D721Med (cell line): Measurements from ENCODE around the gene HDAC8.

Source experiments
- DNase-seq: peaks from one replicate; pipeline ENCODE4 v3.0.0; 2011; ENCODE audit warnings: low spot score; ENCODE audit not compliant: insufficient read length
- FAIRE-seq: peaks from 2 replicates; lab custom pipeline; 2011; peaks lifted over from hg19 to GRCh38; lab: Jason Lieb, UNC
- CTCF ChIP-seq: IDR thresholded peaks from 2 replicates; pipeline ENCODE4 v1.5.1; 2012; ENCODE audit warnings: mild to moderate bottlenecking, control low read depth; ENCODE audit not compliant: insufficient read depth; ENCODE audit errors: missing control alignments

HDAC8 gene

DNA sequence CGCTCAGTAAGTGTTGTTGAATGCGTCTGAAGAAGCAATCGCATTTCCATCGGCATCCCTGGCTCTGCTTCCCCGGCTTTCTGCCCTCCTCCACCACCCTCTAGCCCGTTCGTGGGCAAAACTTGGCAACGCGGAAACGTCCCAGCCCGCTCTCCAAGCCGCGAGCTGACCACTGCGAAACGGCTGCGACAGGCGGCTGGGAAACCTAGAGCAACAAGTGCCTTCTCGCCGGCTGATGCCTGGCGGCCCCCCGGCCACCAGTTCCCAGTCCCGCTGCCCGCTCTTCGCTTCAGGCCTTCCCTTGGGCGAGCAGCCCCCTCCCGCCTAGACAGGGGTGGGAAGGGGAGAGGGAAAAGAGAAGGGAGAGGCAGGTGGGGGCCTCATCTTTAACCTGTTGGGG lies 267.8 kb downstream of the HDAC8 start:
- DNase-seq (no peak), FAIRE-seq (no peak)
- TF ChIP-seq CTCF = no peak

DNA sequence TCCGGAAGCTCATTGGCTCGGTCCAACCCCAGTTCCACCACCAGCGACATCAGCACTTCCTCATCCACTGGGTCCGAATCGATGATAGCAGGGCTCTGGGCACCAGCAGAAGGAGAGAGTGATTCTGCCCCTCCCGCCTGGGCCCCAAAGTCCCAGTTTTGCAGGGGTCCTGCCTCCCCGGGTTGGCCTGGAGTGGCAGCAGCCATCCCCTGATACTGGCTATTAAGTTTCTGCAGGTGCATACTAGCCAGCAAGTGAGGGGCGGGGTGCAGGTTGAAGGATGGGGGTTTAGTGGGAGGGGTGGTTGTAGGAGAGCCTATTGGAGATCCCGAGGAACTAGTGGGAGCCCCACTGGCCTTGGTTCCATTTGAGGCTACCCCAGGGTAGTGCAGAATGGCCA lies 270.9 kb downstream of the HDAC8 start:
- FAIRE-seq = no peak

GRCh38 chrX:72299891-72300630 lies 272.6 kb downstream of the HDAC8 start:
- no peak for FAIRE-seq
- TF ChIP-seq CTCF = no peak
- no peak for DNase-seq

More for the DNA sequence above, 270.9 kb downstream of the HDAC8 start:
- TF ChIP-seq CTCF = no peak
- no peak for DNase-seq

DNA sequence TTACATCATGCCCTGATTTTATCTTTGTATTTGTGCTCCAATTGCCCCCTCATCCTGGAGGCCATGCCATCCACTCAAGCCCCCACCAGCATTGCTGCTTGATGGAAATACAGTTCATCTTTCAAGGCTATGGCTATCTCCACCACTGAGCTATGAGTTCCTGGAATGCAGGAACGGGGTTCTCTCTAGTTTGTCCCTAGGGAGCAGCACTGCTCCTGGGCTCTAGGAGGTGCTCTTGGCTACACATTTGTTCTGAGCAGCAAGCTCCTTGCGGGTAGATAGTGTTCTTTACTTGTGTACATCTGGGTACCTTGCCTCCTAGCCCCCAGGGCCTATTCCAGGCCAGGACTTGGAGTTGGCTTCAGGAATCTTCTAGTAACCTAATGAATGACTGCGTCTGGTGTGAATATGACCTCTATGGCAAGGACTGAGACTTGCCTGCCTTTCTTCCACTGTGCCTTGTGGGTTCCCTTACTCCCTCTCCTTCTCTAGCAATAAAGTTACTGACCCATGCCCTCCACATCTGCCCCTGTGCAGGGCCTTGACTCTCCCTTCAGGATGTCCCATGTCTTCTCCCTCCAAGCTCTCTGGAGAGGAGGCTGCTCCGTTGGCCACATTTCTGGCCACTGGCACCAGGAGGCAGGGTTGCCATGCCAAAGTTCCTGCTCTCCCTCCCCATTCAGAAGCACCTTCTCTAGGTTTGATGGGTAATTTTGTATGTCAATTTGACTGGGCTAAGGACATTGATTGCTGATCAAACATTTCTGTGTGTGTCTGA lies 274.5 kb downstream of the HDAC8 start:
- peak; percentile 19 for TF ChIP-seq CTCF
- FAIRE-seq (no peak), DNase-seq (no peak)

- TF ChIP-seq CTCF = no peak
- no peak for FAIRE-seq
- no peak for DNase-seq
Observed at GRCh38 chrX:72296991-72297390, 275.7 kb downstream of the HDAC8 start.

GRCh38 chrX:72295745-72296144 lies 276.9 kb downstream of the HDAC8 start:
- FAIRE-seq (no peak), DNase-seq (no peak)
- TF ChIP-seq CTCF = no peak

- no peak for TF ChIP-seq CTCF
- no peak for FAIRE-seq
- DNase-seq = no peak
Observed at GRCh38 chrX:72294497-72294896, 278.1 kb downstream of the HDAC8 start.
